Kidney (tissue), 14 donors: ENCODE results near the gene NSG2. TPM values are rescaled to one million over a fixed set of nuclear protein-coding genes. Genes with fewer than 3 reads are reported as not detected.

Experiments
- DNase-seq, 5 donors: peaks; one replicate each; pipeline ENCODE4 v3.0.0-alpha.2; 2013 to 2020
- FAIRE-seq: peaks from 2 replicates; lab custom pipeline; 2012; peaks lifted over from hg19 to GRCh38; lab: Jason Lieb, UNC
- H3K27ac ChIP-seq, 2 donors: one replicate each; pipeline ENCODE4 v1.7.0; 2013; ENCODE audit warnings: low read depth in 2 of 2, low read length in 2 of 2, inconsistent platforms in 1 of 2
- H3K27me3 ChIP-seq: one replicate; pipeline ENCODE4 v1.7.1; 2013; ENCODE audit warnings: low read length, inconsistent platforms; ENCODE audit not compliant: control insufficient read depth, insufficient read depth
- H3K36me3 ChIP-seq, 3 donors: one replicate each; pipeline versions ENCODE4 v1.7.0 to v1.7.1; 2013; ENCODE audit warnings: low read length in 3 of 3, control low read depth in 1 of 3, inconsistent platforms in 1 of 3; ENCODE audit not compliant: insufficient read depth in 3 of 3, control insufficient read depth in 2 of 3
- H3K4me1 ChIP-seq, 3 donors: one replicate each; pipeline versions ENCODE4 v1.7.0 to v1.7.1; 2013; ENCODE audit warnings: low read length in 3 of 3, inconsistent platforms in 1 of 3, low read depth in 1 of 3; ENCODE audit not compliant: control insufficient read depth in 2 of 3, insufficient read depth in 2 of 3
- H3K4me3 ChIP-seq, 3 donors: one replicate each; pipeline versions ENCODE4 v1.7.0 to v1.8.1; 2013; ENCODE audit warnings: low read length in 3 of 3, control low read depth in 1 of 3, inconsistent platforms in 1 of 3
- H3K9ac ChIP-seq, 3 donors: one replicate each; pipeline versions ENCODE4 v1.7.0 to v1.7.1; 2013; ENCODE audit warnings: low read length in 3 of 3, control low read depth in 1 of 3, inconsistent platforms in 1 of 3
- H3K9me3 ChIP-seq, 3 donors: one replicate each; pipeline versions ENCODE4 v1.7.0 to v1.7.1; 2013; ENCODE audit warnings: low read length in 3 of 3, control low read depth in 1 of 3, inconsistent platforms in 1 of 3; ENCODE audit not compliant: control insufficient read depth in 2 of 3, insufficient read depth in 1 of 3
- CTCF ChIP-seq: IDR thresholded peaks from 3 replicates; pipeline ENCODE4 v1.5.1; 2012; ENCODE audit warnings: mild to moderate bottlenecking, moderate library complexity, borderline replicate concordance; ENCODE audit not compliant: insufficient read depth; ENCODE audit errors: extremely low read depth
- intact Hi-C: fragments of 100-400 bp; cut with DNase I; formaldehyde crosslinking; loops from one replicate; pipeline ENCODE4 v1.11.1; 2022
- polyA plus RNA-seq: library from polyadenylated mRNA; stranded (reverse); fragments of 350-450 nt; fragmentation: Illumina TruSeq; extraction: RNeasy Lipid Tissue Mini Kit (QIAGEN cat#74804); gene quantifications from one replicate; pipeline ENCODE4 v1.2.3, GENCODE V29; 2014; ENCODE audit warnings: low read depth, low replicate concordance; ENCODE audit not compliant: insufficient read depth
- total RNA-seq: library from RNA; stranded (reverse); fragmentation: NEBNext Ultra II Directional; extraction: Animal tissue kit (Norgen Biotek cat#: 25700); gene quantifications from one replicate; pipeline ENCODE4 v1.2.1, GENCODE V29; 2021
- donor health status: control.
- donor health status: control.
- donor health status: control.
- donor health status: control.
- donor health status: control.
- donor health status: DM: yes; HTN: yes; CAD: no.
- donor health status: Normal renal cell carcinoma (clear cell type).

NSG2 gene
- total and polyA plus RNA-seq, 2 donors from 2014 or later: 0.41 TPM; not detected in 1

- no peak for FAIRE-seq
- no peaks in the 10 kb centered on the region for H3K9me3 ChIP-seq
- H3K27ac ChIP-seq: no peak overlapping the region
- intact Hi-C loops: no loop called here
- H3K36me3 ChIP-seq: no peaks in the 10 kb centered on the region
- H3K4me3 ChIP-seq: no peak overlapping the region
- TF ChIP-seq CTCF: no peak
- H3K27me3 ChIP-seq: no peaks in the 10 kb centered on the region
- DNase-seq: no peak
- no peak overlapping the region for H3K9ac ChIP-seq
- H3K4me1 ChIP-seq: no peaks in the 10 kb centered on the region
Measured at GRCh38 chr5:174046558-174046957, 1.1 kb downstream of the NSG2 start.

GRCh38 chr5:174047472-174048099 lies 2.1 kb downstream of the NSG2 start:
- DNase-seq: no peak
- Histone ChIP-seq H3K36me3 (no peaks in the 10 kb centered on the region), H3K9ac (no peak overlapping the region), H3K27me3 (no peaks in the 10 kb centered on the region), H3K27ac (no peak overlapping the region), H3K4me1 (no peaks in the 10 kb centered on the region), H3K4me3 (no peak overlapping the region), H3K9me3 (no peaks in the 10 kb centered on the region)
- no peak for FAIRE-seq
- intact Hi-C loops: no loop called here
- no peak for TF ChIP-seq CTCF

- intact Hi-C loops: no loop called here
- FAIRE-seq (no peak), DNase-seq (no peak)
- no peaks in the 10 kb centered on the region for H3K27me3 ChIP-seq
- H3K36me3 ChIP-seq: no peaks in the 10 kb centered on the region
- H3K4me1 ChIP-seq: no peaks in the 10 kb centered on the region
- no peak overlapping the region for H3K4me3 ChIP-seq
- no peak for TF ChIP-seq CTCF
- H3K9ac ChIP-seq: no peak overlapping the region
- H3K27ac ChIP-seq: no peak overlapping the region
- no peaks in the 10 kb centered on the region for H3K9me3 ChIP-seq
Measured at GRCh38 chr5:174052636-174053035, 7.1 kb downstream of the NSG2 start.

GRCh38 chr5:174053905-174054304 lies 8.4 kb downstream of the NSG2 start:
- H3K36me3 ChIP-seq: no peaks in the 10 kb centered on the region
- TF ChIP-seq CTCF: no peak
- no peaks in the 10 kb centered on the region for H3K27me3 ChIP-seq
- H3K9ac ChIP-seq: no peak overlapping the region
- intact Hi-C loops: no loop called here
- H3K4me1 ChIP-seq: no peaks in the 10 kb centered on the region
- no peaks in the 10 kb centered on the region for H3K9me3 ChIP-seq
- H3K27ac ChIP-seq: no peak overlapping the region
- H3K4me3 ChIP-seq: no peak overlapping the region
- no peak for FAIRE-seq
- DNase-seq: no peak
